ENCODE measurements around the gene AREG. TPM values are rescaled to one million over a fixed set of nuclear protein-coding genes. Genes with fewer than 3 reads are reported as not detected.

The AREG gene
- total and polyA plus RNA-seq, 7 donors: 1.1 to 31.9 (median 12.5) TPM

GRCh38 chr4:74437866-74438265, 7.1 kb upstream of the AREG start:
- H3K27ac ChIP-seq: no peak overlapping the region
- H3K9me3 ChIP-seq: no peaks in the 10 kb centered on the region
- 92 to 97% methylated on average over 3 of the region's 3 CpGs for WGBS, 2 donors
- H3K27me3 ChIP-seq: no peaks in the 10 kb centered on the region
- intact Hi-C loops (cut with DNase I): no loop called here
- H3K4me3 ChIP-seq: no peak overlapping the region
- H3K4me1 ChIP-seq: no peaks in the 10 kb centered on the region
- DNase-seq: no peak
- no peak for TF ChIP-seq EP300 (IDR thresholded peaks at IDR 0.05)
- no peak for TF ChIP-seq POLR2A (IDR thresholded peaks at IDR 0.05)
- no peak for TF ChIP-seq POLR2AphosphoS5 (IDR thresholded peaks at IDR 0.05)
- TF ChIP-seq, protein P1, sequence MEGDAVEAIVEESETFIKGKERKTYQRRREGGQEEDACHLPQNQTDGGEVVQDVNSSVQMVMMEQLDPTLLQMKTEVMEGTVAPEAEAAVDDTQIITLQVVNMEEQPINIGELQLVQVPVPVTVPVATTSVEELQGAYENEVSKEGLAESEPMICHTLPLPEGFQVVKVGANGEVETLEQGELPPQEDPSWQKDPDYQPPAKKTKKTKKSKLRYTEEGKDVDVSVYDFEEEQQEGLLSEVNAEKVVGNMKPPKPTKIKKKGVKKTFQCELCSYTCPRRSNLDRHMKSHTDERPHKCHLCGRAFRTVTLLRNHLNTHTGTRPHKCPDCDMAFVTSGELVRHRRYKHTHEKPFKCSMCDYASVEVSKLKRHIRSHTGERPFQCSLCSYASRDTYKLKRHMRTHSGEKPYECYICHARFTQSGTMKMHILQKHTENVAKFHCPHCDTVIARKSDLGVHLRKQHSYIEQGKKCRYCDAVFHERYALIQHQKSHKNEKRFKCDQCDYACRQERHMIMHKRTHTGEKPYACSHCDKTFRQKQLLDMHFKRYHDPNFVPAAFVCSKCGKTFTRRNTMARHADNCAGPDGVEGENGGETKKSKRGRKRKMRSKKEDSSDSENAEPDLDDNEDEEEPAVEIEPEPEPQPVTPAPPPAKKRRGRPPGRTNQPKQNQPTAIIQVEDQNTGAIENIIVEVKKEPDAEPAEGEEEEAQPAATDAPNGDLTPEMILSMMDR (IDR thresholded peaks at IDR 0.05): no peak
- no peaks in the 10 kb centered on the region for H3K36me3 ChIP-seq

- TF ChIP-seq, protein P1 (IDR thresholded peaks at IDR 0.05): no peak
- TF ChIP-seq POLR2AphosphoS5 (IDR thresholded peaks at IDR 0.05) (no peak), EP300 (IDR thresholded peaks at IDR 0.05) (no peak), POLR2A (IDR thresholded peaks at IDR 0.05) (no peak)
- Histone ChIP-seq H3K4me1 (no peaks in the 10 kb centered on the region), H3K4me3 (no peak overlapping the region), H3K27me3 (no peaks in the 10 kb centered on the region), H3K36me3 (no peaks in the 10 kb centered on the region), H3K27ac (no peak overlapping the region), H3K9me3 (no peaks in the 10 kb centered on the region)
- intact Hi-C loops (cut with DNase I): no loop called here
- no peak for DNase-seq
- 91 to 97% methylated on average over 1 of the region's 1 CpG for WGBS, 2 donors
Measured at GRCh38 chr4:74438661-74439060, 6.3 kb upstream of the AREG start.

GRCh38 chr4:74439952-74440351, 5.0 kb upstream of the AREG start:
- no peak overlapping the region for H3K27ac ChIP-seq
- H3K9me3 ChIP-seq: no peaks in the 10 kb centered on the region
- H3K4me3 ChIP-seq: no peak overlapping the region
- no peaks in the 10 kb centered on the region for H3K36me3 ChIP-seq
- H3K27me3 ChIP-seq: no peaks in the 10 kb centered on the region
- H3K4me1 ChIP-seq: peaks cover 0 to 8% (median 3%) of the 10 kb centered on the region in 4 donors
- 96 to 98% methylated on average over 7 of the region's 7 CpGs for WGBS, 2 donors
- intact Hi-C loops (cut with DNase I): no loop called here
- TF ChIP-seq POLR2A (IDR thresholded peaks at IDR 0.05): no peak
- TF ChIP-seq POLR2AphosphoS5 (IDR thresholded peaks at IDR 0.05): no peak
- TF ChIP-seq EP300 (IDR thresholded peaks at IDR 0.05): no peak
- TF ChIP-seq, protein P1 (IDR thresholded peaks at IDR 0.05): no peak
- DNase-seq: no peak

GRCh38 chr4:74440356-74440755, 4.6 kb upstream of the AREG start:
- no peaks in the 10 kb centered on the region for H3K9me3 ChIP-seq
- no peaks in the 10 kb centered on the region for H3K36me3 ChIP-seq
- no peak overlapping the region for H3K4me3 ChIP-seq
- peaks cover 0 to 12% (median 4%) of the 10 kb centered on the region in 4 donors for H3K4me1 ChIP-seq
- H3K27me3 ChIP-seq: no peaks in the 10 kb centered on the region
- H3K27ac ChIP-seq: no peak overlapping the region
- TF ChIP-seq EP300 (IDR thresholded peaks at IDR 0.05) (no peak), POLR2A (IDR thresholded peaks at IDR 0.05) (no peak), POLR2AphosphoS5 (IDR thresholded peaks at IDR 0.05) (no peak)
- TF ChIP-seq, protein P1 (IDR thresholded peaks at IDR 0.05): no peak
- 89 to 99% methylated on average over 4 of the region's 4 CpGs for WGBS, 2 donors
- DNase-seq: no peak
- intact Hi-C loops (cut with DNase I): no loop called here

GRCh38 chr4:74441744-74442143, 3.2 kb upstream of the AREG start:
- peaks cover 0 to 16% (median 4%) of the 10 kb centered on the region in 4 donors for H3K4me1 ChIP-seq
- no peaks in the 10 kb centered on the region for H3K36me3 ChIP-seq
- H3K9me3 ChIP-seq: no peaks in the 10 kb centered on the region
- 94 to 95% methylated on average over 3 of the region's 3 CpGs for WGBS, 2 donors
- no peak overlapping the region for H3K27ac ChIP-seq
- H3K27me3 ChIP-seq: no peaks in the 10 kb centered on the region
- intact Hi-C loops (cut with DNase I): no loop called here
- H3K4me3 ChIP-seq: no peak overlapping the region
- DNase-seq: no peak
- TF ChIP-seq POLR2AphosphoS5 (IDR thresholded peaks at IDR 0.05): no peak
- TF ChIP-seq, protein P1 (IDR thresholded peaks at IDR 0.05): no peak
- no peak for TF ChIP-seq POLR2A (IDR thresholded peaks at IDR 0.05)
- no peak for TF ChIP-seq EP300 (IDR thresholded peaks at IDR 0.05)
